Caco-2 (cell line): ENCODE results near the gene SDR9C7. TPM values are rescaled to one million over a fixed set of nuclear protein-coding genes. Genes with fewer than 3 reads are reported as not detected.

Experiments
- BruUV-seq: library from RNA; stranded (reverse); fragments of 400-500 nt; replicated peaks from 2 replicates; lab custom pipeline; 2021; lab: Mats Ljungman, UMichigan
- CTCF ChIA-PET: fragments of 300-600 bp; sonication (Branson Sonifier 250); formaldehyde crosslinking; loops from one replicate; lab custom pipeline; 2022; ENCODE audit warnings: antibody characterized with exemption; lab: Charles Lee
- POLR2A ChIA-PET: fragments of 300-600 bp; sonication (Branson Sonifier 250); formaldehyde crosslinking; loops from one replicate; lab custom pipeline; 2022; ENCODE audit warnings: antibody characterized with exemption; lab: Charles Lee
- DNase-seq, 2 experiments: peaks; one replicate each; pipeline versions ENCODE4 v3.0.0 to v3.0.0-alpha.2; 2020 to 2022
- H3K27me3 ChIP-seq: replicated peaks from 2 replicates; pipeline ENCODE4 v1.6.0; 2011; ENCODE audit warnings: low read length; ENCODE audit not compliant: control insufficient read depth, insufficient read depth
- H3K36me3 ChIP-seq: 2 replicates; pipeline ENCODE4 v1.5.1; 2011; ENCODE audit warnings: low read length; ENCODE audit not compliant: control insufficient read depth, insufficient read depth
- H3K4me1 ChIP-seq: fragments of 250-450 bp; sonication (Bioruptor Pico); 2 replicates; pipeline ENCODE4 v1.5.1; 2020; ENCODE audit warnings: mild to moderate bottlenecking
- H3K4me3 ChIP-seq: 2 replicates; pipeline ENCODE4 v1.5.1; 2011; ENCODE audit warnings: low read depth, mild to moderate bottlenecking, control low read depth, low read length
- H3K9me3 ChIP-seq: fragments of 250-450 bp; sonication (Bioruptor Pico); 2 replicates; pipeline ENCODE4 v1.5.1; 2020; ENCODE audit warnings: mild to moderate bottlenecking, moderate library complexity
- H3K27ac Mint-ChIP-seq: one replicate; pipeline ENCODE4 v1.8.0; 2022; ENCODE audit warnings: mixed read lengths; ENCODE audit not compliant: unreplicated experiment
- H3K27me3 Mint-ChIP-seq: one replicate; pipeline ENCODE4 v1.8.0; 2022; ENCODE audit warnings: mixed read lengths; ENCODE audit not compliant: insufficient read depth, unreplicated experiment
- H3K36me3 Mint-ChIP-seq: one replicate; pipeline ENCODE4 v1.8.0; 2022; ENCODE audit warnings: mild to moderate bottlenecking, mixed read lengths; ENCODE audit not compliant: insufficient read depth, unreplicated experiment
- H3K4me1 Mint-ChIP-seq: one replicate; pipeline ENCODE4 v1.8.0; 2022; ENCODE audit warnings: low read depth, mixed read lengths; ENCODE audit not compliant: unreplicated experiment
- H3K4me3 Mint-ChIP-seq: one replicate; pipeline ENCODE4 v1.8.0; 2022; ENCODE audit warnings: mild to moderate bottlenecking, moderate library complexity, mixed read lengths; ENCODE audit not compliant: unreplicated experiment
- H3K9me3 Mint-ChIP-seq: one replicate; pipeline ENCODE4 v1.8.0; 2022; ENCODE audit warnings: mixed read lengths; ENCODE audit not compliant: unreplicated experiment
- CTCF ChIP-seq, 2 experiments: fragments of 200-600 bp in 1 of 2; IDR thresholded peaks; 1 replicate in 1 of 2; 2 replicates in 1 of 2; pipeline versions ENCODE4 v1.5.1 to v1.8.0; 2011 to 2022; ENCODE audit warnings: antibody characterized with exemption in 1 of 2, control low read depth in 1 of 2, inconsistent platforms in 1 of 2, low read depth in 1 of 2, low read length in 1 of 2, mild to moderate bottlenecking in 1 of 2, moderate library complexity in 1 of 2; ENCODE audit not compliant: insufficient read depth in 1 of 2, severe bottlenecking in 1 of 2, unreplicated experiment in 1 of 2
- intact Hi-C: fragments of 100-400 bp; cut with micrococcal nuclease; formaldehyde crosslinking; loops from one replicate; pipeline ENCODE4 v1.10.0; 2022; ENCODE audit not compliant: unreplicated experiment
- total RNA-seq: library from RNA; stranded (reverse); gene quantifications from 2 replicates; pipeline ENCODE4 v1.2.3, GENCODE V29; 2022

Gene SDR9C7
- total RNA-seq, 1 experiment from 2014 or later: not detected

- Histone ChIP-seq H3K9me3 (no peaks in the 10 kb centered on the region), H3K36me3 (no peaks in the 10 kb centered on the region), H3K27me3 (no peaks in the 10 kb centered on the region), H3K4me3 (no peak overlapping the region), H3K4me1 (no peaks in the 10 kb centered on the region)
- no peak overlapping the region for H3K4me3 Mint-ChIP-seq
- H3K27me3 Mint-ChIP-seq: peaks cover 4% of the 10 kb centered on the region
- intact Hi-C loops: no loop called here
- POLR2A ChIA-PET: no interaction called here
- no peaks in the 10 kb centered on the region for H3K4me1 Mint-ChIP-seq
- no peak overlapping the region for H3K27ac Mint-ChIP-seq
- no peak for TF ChIP-seq CTCF (IDR thresholded peaks at IDR 0.05; ENCODE audit: insufficient read depth in 1 of 2, low read depth in 1 of 2, low read length in 1 of 2, severe bottlenecking in 1 of 2, unreplicated experiment in 1 of 2)
- CTCF ChIA-PET: no interaction called here
- H3K36me3 Mint-ChIP-seq: no peaks in the 10 kb centered on the region
- H3K9me3 Mint-ChIP-seq: no peaks in the 10 kb centered on the region
- BruUV-seq: no TSS peak
- no peak for DNase-seq
Observed at GRCh38 chr12:56928262-56928661, 5.9 kb downstream of the SDR9C7 start.

GRCh38 chr12:56927281-56927680 lies 6.9 kb downstream of the SDR9C7 start:
- Histone ChIP-seq H3K27me3 (no peaks in the 10 kb centered on the region), H3K4me1 (no peaks in the 10 kb centered on the region), H3K4me3 (no peak overlapping the region), H3K9me3 (no peaks in the 10 kb centered on the region), H3K36me3 (no peaks in the 10 kb centered on the region)
- no peak for DNase-seq
- no peaks in the 10 kb centered on the region for H3K9me3 Mint-ChIP-seq
- intact Hi-C loops: no loop called here
- CTCF ChIA-PET: interaction anchor here (1.1 kb wide), 1 partner anchor 74 kb away, joined by 3 read pairs; no protein-coding TSS in a partner anchor
- no peak overlapping the region for H3K27ac Mint-ChIP-seq
- TF ChIP-seq CTCF (IDR thresholded peaks at IDR 0.05; ENCODE audit: insufficient read depth in 1 of 2, low read depth in 1 of 2, low read length in 1 of 2, severe bottlenecking in 1 of 2, unreplicated experiment in 1 of 2): no peak
- POLR2A ChIA-PET: no interaction called here
- H3K27me3 Mint-ChIP-seq: peaks cover 4% of the 10 kb centered on the region
- H3K36me3 Mint-ChIP-seq: no peaks in the 10 kb centered on the region
- H3K4me1 Mint-ChIP-seq: no peaks in the 10 kb centered on the region
- no peak overlapping the region for H3K4me3 Mint-ChIP-seq
- no TSS peak for BruUV-seq

GRCh38 chr12:56922031-56922430 lies 12.2 kb downstream of the SDR9C7 start:
- CTCF ChIA-PET: no interaction called here
- no peak overlapping the region for H3K4me3 ChIP-seq
- H3K36me3 ChIP-seq: no peaks in the 10 kb centered on the region
- no peaks in the 10 kb centered on the region for H3K4me1 ChIP-seq
- POLR2A ChIA-PET: no interaction called here
- TF ChIP-seq CTCF (IDR thresholded peaks at IDR 0.05; ENCODE audit: insufficient read depth in 1 of 2, low read depth in 1 of 2, low read length in 1 of 2, severe bottlenecking in 1 of 2, unreplicated experiment in 1 of 2): no peak
- no peaks in the 10 kb centered on the region for H3K4me1 Mint-ChIP-seq
- no peaks in the 10 kb centered on the region for H3K27me3 ChIP-seq
- no peak overlapping the region for H3K4me3 Mint-ChIP-seq
- BruUV-seq: no TSS peak
- no peak for DNase-seq
- no peaks in the 10 kb centered on the region for H3K36me3 Mint-ChIP-seq
- H3K27ac Mint-ChIP-seq: no peak overlapping the region
- no peaks in the 10 kb centered on the region for H3K27me3 Mint-ChIP-seq
- H3K9me3 ChIP-seq: no peaks in the 10 kb centered on the region
- intact Hi-C loops: no loop called here
- no peaks in the 10 kb centered on the region for H3K9me3 Mint-ChIP-seq
